Spleen (tissue), 7 donors: ENCODE results near the gene TMEM108.

Source experiments
- CTCF ChIP-seq, 11 experiments: fragments of 200-600 bp in 7 of 11; fragments of 450-650 bp in 4 of 11; sonication (generic) in 4 of 11; IDR thresholded peaks in 8 of 11; conservative IDR thresholded peaks in 3 of 11; 1 replicate in 7 of 11; 2 replicates in 4 of 11; pipeline versions ENCODE4 v1.4.0 to v1.8.0; 2016 to 2021; ENCODE audit warnings: antibody characterized with exemption in 11 of 11, inconsistent platforms in 4 of 11, mild to moderate bottlenecking in 1 of 11
- POLR2A ChIP-seq, 3 donors: fragments of 450-650 bp; IDR thresholded peaks; one replicate each; pipeline ENCODE4 v1.5.1; 2017; ENCODE audit warnings: antibody characterized with exemption in 3 of 3, mild to moderate bottlenecking in 1 of 3
- donor health status: DM: no; HTN: no; CAD: no; lungs with moderate emphysema.
- donor health status: DM: no; HTN: no; CAD: no.
- donor health status: DM: no; HTN: no; CAD: no.

GRCh38 chr3:133408366-133408765, 370.2 kb downstream of the TMEM108 start:
- TF ChIP-seq CTCF (IDR thresholded peaks at IDR 0.05 in 8 of 11, conservative IDR thresholded peaks at IDR 0.05 in 3 of 11): no peak
- no peak for TF ChIP-seq POLR2A (IDR thresholded peaks at IDR 0.05)
